HEK293 (cell line): Measurements from ENCODE around the gene ZNF99.

ENCODE experiments used
- ATF2 ChIP-seq: fragments of 450-650 bp; formaldehyde crosslinking; IDR thresholded peaks from 2 replicates; pipeline ENCODE4 v1.5.1; 2016; ENCODE audit warnings: missing biosample characterization, missing genetic modification characterization, low read depth
- CTCF ChIP-seq: fragments of 450-650 bp; formaldehyde crosslinking; IDR thresholded peaks from 2 replicates; pipeline ENCODE4 v1.5.1; 2016; ENCODE audit warnings: missing biosample characterization, missing genetic modification characterization
- MZF1 ChIP-seq: fragments of 450-650 bp; formaldehyde crosslinking; IDR thresholded peaks from 2 replicates; pipeline ENCODE4 v1.5.1; 2017; ENCODE audit warnings: missing biosample characterization, missing genetic modification characterization, borderline replicate concordance
- YY1 ChIP-seq: fragments of 450-650 bp; formaldehyde crosslinking; IDR thresholded peaks from 2 replicates; pipeline ENCODE4 v1.5.1; 2018; ENCODE audit warnings: missing biosample characterization, missing genetic modification characterization
- ZNF24 ChIP-seq: fragments of 450-650 bp; formaldehyde crosslinking; IDR thresholded peaks from 2 replicates; pipeline ENCODE4 v1.5.1; 2016; ENCODE audit warnings: missing biosample characterization, missing genetic modification characterization
- ZNF274 ChIP-seq, 2 experiments: fragments of 200-500 bp in 1 of 2; fragments of 450-650 bp in 1 of 2; sonication (Bioruptor generic) in 1 of 2; formaldehyde crosslinking in 1 of 2; IDR thresholded peaks; 2 replicates each; pipeline versions ENCODE4 v1.5.1 to v1.6.1; 2014 to 2016; ENCODE audit warnings: borderline replicate concordance in 1 of 2, inconsistent platforms in 1 of 2, low read length in 1 of 2, missing biosample characterization in 1 of 2, missing genetic modification characterization in 1 of 2
- ZNF449 ChIP-seq: fragments of 450-650 bp; formaldehyde crosslinking; IDR thresholded peaks from 2 replicates; pipeline ENCODE4 v1.5.1; 2017; ENCODE audit warnings: missing biosample characterization, mild to moderate bottlenecking, missing genetic modification characterization, moderate library complexity
- ZNF585B ChIP-seq: fragments of 450-650 bp; formaldehyde crosslinking; IDR thresholded peaks from 2 replicates; pipeline ENCODE4 v1.5.1; 2016; ENCODE audit warnings: missing biosample characterization, missing genetic modification characterization
- ZNF623 ChIP-seq: fragments of 450-650 bp; formaldehyde crosslinking; IDR thresholded peaks from 2 replicates; pipeline ENCODE4 v1.5.1; 2016; ENCODE audit warnings: missing biosample characterization, missing genetic modification characterization
- ZNF660 ChIP-seq: fragments of 450-650 bp; IDR thresholded peaks from 2 replicates; pipeline ENCODE4 v1.5.1; 2018; ENCODE audit warnings: missing biosample characterization, mild to moderate bottlenecking, missing genetic modification characterization
- TF ChIP-seq, protein P1 (sequence below): fragments of 450-650 bp; formaldehyde crosslinking; IDR thresholded peaks from 2 replicates; pipeline ENCODE4 v1.5.1; 2017; ENCODE audit warnings: missing biosample characterization, missing genetic modification characterization
- TF ChIP-seq, protein P2 (sequence below): fragments of 450-650 bp; formaldehyde crosslinking; IDR thresholded peaks from 2 replicates; pipeline ENCODE4 v1.5.1; 2016; ENCODE audit warnings: missing biosample characterization, missing genetic modification characterization, low read depth
- TF ChIP-seq, protein P3 (sequence below): fragments of 450-650 bp; formaldehyde crosslinking; conservative IDR thresholded peaks from 2 replicates; pipeline ENCODE4 v1.5.1; 2016; ENCODE audit warnings: low read depth, missing biosample characterization, missing genetic modification characterization

DNA sequence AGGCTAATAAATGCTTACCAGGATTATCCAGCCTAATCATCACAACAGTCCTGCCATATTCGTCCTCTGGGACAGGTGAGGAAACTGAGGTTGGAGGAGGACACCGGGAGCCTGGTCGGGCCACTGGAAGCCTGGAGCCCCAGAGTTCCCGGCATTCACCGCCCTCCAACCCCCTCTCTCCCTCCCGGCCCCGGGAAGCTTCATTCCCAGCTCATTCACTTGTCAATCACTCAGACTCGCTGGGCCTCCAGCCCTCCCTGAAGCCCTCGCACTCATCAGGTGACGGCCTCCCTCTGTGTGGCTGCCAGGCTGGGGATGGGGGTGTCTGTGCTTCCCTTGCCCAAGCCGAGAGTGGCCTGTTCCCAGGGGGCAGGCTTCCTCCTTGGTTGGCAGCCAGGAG lies 22.5 kb upstream of the ZNF99 start:
- TF ChIP-seq, protein P1, sequence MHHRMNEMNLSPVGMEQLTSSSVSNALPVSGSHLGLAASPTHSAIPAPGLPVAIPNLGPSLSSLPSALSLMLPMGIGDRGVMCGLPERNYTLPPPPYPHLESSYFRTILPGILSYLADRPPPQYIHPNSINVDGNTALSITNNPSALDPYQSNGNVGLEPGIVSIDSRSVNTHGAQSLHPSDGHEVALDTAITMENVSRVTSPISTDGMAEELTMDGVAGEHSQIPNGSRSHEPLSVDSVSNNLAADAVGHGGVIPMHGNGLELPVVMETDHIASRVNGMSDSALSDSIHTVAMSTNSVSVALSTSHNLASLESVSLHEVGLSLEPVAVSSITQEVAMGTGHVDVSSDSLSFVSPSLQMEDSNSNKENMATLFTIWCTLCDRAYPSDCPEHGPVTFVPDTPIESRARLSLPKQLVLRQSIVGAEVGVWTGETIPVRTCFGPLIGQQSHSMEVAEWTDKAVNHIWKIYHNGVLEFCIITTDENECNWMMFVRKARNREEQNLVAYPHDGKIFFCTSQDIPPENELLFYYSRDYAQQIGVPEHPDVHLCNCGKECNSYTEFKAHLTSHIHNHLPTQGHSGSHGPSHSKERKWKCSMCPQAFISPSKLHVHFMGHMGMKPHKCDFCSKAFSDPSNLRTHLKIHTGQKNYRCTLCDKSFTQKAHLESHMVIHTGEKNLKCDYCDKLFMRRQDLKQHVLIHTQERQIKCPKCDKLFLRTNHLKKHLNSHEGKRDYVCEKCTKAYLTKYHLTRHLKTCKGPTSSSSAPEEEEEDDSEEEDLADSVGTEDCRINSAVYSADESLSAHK (tag by site-specific recombination): no peak
- TF ChIP-seq CTCF: no peak
- TF ChIP-seq YY1 (tag by site-specific recombination): no peak
- no peak for TF ChIP-seq ZNF449
- TF ChIP-seq MZF1: no peak
- TF ChIP-seq ZNF623 (tag by site-specific recombination): no peak
- no peak for TF ChIP-seq ATF2 (tag by site-specific recombination)
- TF ChIP-seq, protein P2, sequence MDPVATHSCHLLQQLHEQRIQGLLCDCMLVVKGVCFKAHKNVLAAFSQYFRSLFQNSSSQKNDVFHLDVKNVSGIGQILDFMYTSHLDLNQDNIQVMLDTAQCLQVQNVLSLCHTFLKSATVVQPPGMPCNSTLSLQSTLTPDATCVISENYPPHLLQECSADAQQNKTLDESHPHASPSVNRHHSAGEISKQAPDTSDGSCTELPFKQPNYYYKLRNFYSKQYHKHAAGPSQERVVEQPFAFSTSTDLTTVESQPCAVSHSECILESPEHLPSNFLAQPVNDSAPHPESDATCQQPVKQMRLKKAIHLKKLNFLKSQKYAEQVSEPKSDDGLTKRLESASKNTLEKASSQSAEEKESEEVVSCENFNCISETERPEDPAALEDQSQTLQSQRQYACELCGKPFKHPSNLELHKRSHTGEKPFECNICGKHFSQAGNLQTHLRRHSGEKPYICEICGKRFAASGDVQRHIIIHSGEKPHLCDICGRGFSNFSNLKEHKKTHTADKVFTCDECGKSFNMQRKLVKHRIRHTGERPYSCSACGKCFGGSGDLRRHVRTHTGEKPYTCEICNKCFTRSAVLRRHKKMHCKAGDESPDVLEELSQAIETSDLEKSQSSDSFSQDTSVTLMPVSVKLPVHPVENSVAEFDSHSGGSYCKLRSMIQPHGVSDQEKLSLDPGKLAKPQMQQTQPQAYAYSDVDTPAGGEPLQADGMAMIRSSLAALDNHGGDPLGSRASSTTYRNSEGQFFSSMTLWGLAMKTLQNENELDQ (tag by site-specific recombination): no peak
- TF ChIP-seq ZNF24 (tag by site-specific recombination): no peak
- no peak for TF ChIP-seq ZNF660
- no peak for TF ChIP-seq ZNF585B (tag by site-specific recombination)
- no peak for TF ChIP-seq ZNF274 (IDR thresholded peaks at IDR 0.05; ENCODE audit: low read length)
- TF ChIP-seq ZNF274 (tag by site-specific recombination; IDR thresholded peaks at IDR 0.05; ENCODE audit: borderline replicate concordance): no peak
- TF ChIP-seq, protein P3, sequence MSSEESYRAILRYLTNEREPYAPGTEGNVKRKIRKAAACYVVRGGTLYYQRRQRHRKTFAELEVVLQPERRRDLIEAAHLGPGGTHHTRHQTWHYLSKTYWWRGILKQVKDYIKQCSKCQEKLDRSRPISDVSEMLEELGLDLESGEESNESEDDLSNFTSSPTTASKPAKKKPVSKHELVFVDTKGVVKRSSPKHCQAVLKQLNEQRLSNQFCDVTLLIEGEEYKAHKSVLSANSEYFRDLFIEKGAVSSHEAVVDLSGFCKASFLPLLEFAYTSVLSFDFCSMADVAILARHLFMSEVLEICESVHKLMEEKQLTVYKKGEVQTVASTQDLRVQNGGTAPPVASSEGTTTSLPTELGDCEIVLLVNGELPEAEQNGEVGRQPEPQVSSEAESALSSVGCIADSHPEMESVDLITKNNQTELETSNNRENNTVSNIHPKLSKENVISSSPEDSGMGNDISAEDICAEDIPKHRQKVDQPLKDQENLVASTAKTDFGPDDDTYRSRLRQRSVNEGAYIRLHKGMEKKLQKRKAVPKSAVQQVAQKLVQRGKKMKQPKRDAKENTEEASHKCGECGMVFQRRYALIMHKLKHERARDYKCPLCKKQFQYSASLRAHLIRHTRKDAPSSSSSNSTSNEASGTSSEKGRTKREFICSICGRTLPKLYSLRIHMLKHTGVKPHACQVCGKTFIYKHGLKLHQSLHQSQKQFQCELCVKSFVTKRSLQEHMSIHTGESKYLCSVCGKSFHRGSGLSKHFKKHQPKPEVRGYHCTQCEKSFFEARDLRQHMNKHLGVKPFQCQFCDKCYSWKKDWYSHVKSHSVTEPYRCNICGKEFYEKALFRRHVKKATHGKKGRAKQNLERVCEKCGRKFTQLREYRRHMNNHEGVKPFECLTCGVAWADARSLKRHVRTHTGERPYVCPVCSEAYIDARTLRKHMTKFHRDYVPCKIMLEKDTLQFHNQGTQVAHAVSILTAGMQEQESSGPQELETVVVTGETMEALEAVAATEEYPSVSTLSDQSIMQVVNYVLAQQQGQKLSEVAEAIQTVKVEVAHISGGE: no peak
